HG03139 (cell line): Measurements from ENCODE around the gene CALCR.
"Not testable (repeated sequence)": the region's sequence is repeated elsewhere in the genome, so short reads cannot be mapped to it uniquely, and the experiment has no call there.

Experiments
- ATAC-seq: cut with Tn5 transposase; IDR thresholded peaks from one replicate; pipeline ENCODE4 v1.9.1; 2021; ENCODE audit not compliant: unreplicated experiment

The CALCR gene

DNA sequence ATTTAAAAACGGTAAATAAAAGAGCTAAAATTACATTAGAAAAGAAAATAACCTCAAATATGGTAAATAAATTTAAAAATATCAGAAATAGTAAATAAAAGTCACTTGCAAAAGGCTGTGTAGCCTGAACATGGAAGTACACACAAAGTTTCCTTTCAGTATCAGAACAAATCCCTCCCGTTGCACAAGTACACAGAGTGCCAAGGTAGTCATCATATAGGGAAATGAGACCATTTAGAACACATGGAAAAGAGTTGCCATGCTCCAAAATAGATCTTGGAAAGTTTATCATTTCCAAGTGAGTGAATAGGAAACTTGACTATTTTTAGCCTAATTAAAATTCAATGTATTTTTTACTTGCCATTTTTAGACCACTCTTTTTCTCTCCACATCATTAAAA is 11.6 kb downstream of the CALCR start:
- no peak for ATAC-seq

- ATAC-seq = no peak
Measured at GRCh38 chr7:93562106-93562505, 12.4 kb downstream of the CALCR start.

DNA sequence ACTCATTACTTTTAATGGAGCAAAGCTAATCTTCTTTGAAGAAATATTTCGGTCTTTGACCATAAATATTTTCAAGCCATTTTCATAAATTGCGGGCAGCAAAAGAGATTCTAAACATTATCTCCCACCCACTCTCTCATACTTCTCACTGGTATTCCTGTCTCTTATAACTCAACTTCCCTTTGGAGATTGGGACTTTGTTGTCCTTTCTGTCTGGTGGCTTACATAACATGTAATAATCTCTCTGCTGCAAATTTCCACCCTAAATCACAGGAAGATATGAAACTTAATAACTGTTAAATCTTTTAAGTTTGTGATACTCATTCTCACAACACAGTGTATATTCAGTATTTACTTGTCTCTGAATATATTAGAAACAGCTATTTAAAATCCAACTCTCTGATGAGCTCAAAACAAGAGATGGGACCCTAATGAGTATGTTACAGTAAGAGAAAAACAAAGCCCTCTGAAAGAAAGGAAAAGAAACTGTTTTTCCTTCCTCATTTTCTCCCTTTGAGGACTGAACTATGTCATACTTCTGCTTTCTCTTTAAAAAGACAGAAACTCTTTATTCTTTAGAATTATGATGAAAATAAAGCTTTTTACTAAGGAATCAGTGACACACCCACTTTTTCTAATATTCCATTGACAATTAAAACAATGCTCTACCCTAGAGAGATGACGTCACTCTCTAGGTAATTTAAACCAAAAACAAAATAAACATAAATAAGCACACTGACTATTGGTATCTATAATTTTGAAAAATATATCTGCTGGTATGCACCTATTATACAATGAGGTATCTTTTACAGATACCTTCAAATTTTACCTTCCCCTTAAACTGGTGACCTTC is 14.7 kb downstream of the CALCR start:
- ATAC-seq = no peak

- ATAC-seq = no peak
Measured at GRCh38 chr7:93558705-93559614, 15.6 kb downstream of the CALCR start.

DNA sequence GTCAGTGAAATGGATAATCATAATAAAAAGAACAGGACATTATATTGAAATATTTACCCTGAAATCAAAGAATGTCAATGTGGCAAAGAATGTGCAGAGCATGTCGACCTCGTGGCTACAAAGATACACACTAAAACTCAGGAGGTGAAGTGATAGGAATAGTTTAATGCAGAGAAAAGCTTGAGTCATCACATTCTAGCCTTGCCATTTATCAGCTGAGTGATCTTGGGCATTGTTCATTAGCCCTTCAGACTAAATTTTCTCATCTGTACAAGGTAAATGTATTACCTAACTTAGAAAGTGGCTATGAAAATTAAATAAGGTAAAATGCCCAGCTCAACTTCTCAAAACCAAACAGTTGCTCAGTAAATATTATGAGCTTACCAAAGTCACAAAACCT is 22.6 kb downstream of the CALCR start:
- ATAC-seq = no peak

- no peak for ATAC-seq
Measured at GRCh38 chr7:93551063-93551895, 23.2 kb downstream of the CALCR start.

DNA sequence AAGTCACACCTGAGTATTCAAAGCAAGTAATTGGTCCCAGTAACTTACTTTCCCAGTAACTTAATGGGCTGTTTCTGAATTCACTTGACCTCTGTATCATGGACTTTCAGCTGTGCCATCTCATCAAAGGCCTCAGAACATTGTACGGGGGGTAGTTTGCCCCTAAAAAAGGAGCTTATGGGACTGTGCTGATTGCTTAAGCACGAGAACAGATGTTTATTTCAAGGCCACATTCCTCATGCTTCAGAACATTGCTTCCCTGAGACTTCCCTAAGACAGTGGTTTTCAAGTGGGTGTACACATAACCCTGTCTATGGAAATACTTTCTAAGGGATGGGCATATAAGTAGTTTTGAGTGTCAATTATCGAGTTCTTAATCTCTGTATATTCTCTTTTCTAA is 26.8 kb downstream of the CALCR start:
- ATAC-seq = no peak

DNA sequence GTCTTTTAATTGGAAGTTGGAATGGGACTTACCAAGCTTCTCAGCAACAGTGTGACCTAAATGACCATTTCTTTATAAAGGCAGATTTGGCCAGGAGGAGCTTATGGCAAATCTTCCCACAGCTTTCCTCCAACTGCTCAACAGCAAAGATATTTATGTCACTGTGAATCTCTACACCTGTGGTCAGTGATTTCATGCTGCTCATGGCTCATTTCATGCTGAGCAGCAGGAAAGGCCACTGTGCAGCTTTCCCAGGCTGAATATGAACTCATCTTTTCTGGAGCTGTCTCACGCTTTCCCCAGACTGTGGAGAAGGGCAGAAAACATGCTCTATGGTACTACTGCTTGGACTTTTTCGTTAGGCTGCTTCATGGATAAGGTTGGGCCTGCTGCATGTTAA is 29.8 kb downstream of the CALCR start:
- no peak for ATAC-seq

GRCh38 chr7:93538061-93538460 is 36.5 kb downstream of the CALCR start:
- no peak for ATAC-seq

DNA sequence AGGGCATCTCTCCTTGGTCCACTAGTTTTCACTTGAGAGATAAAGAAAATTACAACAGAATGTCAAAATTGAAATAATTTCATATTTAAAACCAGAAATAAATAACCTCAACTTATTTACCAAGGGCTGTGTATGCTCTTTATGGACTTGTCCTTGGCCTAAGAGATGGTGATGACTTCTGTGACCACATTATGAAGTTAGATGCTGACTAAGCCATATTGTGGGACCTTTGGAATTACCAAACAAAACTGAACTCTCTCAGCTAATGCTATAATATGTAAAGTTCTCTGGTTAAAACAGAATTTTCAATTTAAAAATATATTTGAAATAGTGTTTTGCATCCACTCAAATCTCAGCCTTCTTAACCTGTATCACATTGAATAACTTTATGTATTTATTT is 38.9 kb downstream of the CALCR start:
- ATAC-seq = no peak

DNA sequence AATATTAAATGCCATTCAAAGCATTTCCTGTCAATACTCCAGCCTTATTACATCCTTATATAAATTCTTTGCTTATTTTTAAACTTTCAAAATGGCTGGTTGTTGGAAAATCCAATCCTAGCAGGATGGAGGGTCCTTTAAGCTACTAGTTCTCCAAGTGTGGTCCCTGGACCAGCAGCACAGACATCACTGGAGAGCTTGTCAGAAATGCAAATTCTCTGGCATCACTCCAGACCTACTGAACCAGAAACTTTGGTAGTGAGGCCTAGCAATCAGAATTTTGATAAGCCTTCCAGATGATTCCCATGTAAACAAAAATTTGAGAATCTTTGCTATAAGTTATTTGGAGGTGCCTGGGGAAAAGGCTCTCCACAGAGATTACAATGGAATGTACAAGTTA is 43.8 kb downstream of the CALCR start:
- ATAC-seq = no peak

GRCh38 chr7:93516834-93517233 is 57.7 kb downstream of the CALCR start:
- no peak for ATAC-seq

DNA sequence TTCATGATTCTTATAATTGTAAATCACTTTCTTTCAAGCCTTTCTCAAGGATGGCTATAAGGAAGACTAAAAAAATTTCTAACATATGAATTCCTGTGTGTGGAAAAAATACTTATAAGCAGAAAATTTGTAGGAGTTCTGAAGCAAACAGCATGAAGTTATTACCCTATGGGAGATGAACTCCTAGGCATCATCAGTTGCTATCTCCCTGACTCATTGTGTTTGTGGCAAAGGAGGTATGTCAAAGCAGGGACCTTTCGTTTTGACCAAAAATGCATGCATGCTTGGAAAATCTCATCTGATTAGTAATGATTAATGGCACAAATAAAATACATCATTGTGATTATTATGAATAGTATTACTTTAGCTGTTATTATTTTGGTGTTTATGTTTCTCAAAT is 59.4 kb downstream of the CALCR start:
- ATAC-seq = no peak

DNA sequence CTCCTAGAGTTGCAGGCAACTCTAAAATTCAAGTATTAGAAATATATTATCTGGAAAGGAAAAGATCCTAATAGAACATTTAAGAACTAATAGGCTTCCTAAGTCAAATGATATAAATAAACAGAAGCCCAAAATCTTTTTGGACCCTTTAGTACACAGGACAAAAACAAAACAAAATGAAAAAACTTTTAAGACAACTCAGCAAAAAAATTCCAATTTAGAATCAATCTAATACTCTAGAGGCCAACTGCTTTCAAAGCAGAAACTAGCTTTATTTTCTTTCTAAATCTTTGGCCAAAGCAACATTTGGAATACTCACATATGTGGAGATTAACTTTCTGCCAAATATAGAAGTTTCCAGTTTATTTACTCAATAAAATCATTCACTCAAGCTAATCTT is 65.2 kb downstream of the CALCR start:
- ATAC-seq = no peak

DNA sequence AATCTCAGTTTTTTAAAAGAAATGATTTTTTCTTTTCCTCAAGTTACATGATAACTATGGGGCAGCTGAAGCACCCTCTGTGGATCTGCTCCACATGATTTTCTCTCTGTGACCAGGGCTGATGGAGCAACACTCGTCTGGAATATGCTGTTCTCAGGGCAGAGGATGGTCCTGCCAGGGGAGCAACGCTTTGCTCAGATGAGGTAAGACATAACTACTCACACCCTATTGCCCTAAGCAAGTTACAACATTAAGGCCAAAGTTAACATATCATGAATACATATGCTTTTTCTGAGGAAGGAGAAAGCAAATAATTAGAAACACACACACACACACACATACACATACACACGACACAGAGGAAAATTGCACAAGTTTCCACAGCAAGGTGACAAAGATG is 71.4 kb downstream of the CALCR start:
- no peak for ATAC-seq

DNA sequence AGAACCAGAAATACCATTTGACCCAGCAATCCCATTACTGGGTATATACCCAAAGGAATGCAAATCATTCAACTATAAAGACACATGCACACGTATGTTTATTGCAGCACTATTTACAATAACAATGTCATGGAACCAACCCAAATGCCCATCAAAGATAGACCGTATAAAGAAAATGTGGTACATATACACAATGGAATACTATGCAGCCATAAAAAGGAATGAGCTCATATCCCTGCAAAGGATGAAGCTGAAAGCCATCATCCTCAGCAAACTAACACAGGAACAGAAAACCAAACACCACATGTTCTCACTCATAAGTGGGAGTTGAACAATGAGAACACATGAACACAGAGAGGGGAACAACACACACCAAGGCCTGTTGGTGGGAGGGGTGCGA is 82.7 kb downstream of the CALCR start:
- ATAC-seq = not testable (repeated sequence)

- no peak for ATAC-seq
Measured at GRCh38 chr7:93476491-93477344, 97.8 kb downstream of the CALCR start.

DNA sequence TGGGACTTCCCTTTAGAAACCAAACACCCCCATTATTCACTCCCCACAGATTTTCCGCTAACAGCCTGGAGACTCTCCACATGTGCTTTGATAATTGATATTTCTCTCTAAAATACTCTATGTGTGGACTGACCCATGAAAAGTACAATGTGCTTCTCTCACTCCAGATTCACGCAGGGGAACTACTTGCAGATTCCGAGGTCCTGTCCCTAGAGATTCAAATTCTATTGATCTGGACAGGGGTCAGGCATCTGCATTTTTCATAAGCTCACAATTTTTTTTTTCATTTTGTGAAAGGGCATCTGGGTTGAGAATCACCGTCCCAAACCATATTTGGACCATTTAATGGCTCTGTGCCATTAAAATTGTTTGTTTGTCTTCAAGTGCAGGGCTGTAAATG is 98.7 kb downstream of the CALCR start:
- no peak for ATAC-seq

DNA sequence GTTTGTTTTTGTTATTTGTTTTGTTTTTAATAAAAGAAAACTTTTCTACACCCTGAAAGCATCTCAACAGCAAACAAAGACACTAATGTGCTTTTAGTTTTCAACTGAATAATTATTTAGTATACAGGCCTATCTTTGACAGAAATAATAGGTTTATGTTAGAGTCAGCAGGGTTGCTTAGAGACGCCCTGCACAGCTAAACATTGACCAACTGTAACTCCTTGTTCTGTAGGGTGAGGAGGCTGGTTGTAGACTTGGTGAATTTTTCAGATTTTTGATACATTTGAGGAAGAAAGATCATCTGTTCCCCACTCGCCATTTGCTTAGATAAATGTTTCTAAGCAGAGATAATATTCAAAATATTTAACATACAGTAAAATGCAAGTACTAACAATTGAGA is 103.1 kb downstream of the CALCR start:
- no peak for ATAC-seq

GRCh38 chr7:93463764-93464163 is 110.8 kb downstream of the CALCR start:
- ATAC-seq = no peak
